GM19438 (cell line): ENCODE measurements around the gene IBA57.
"Not testable (repeated sequence)": the region's sequence is repeated elsewhere in the genome, so short reads cannot be mapped to it uniquely, and the experiment has no call there.

Experiments
- ATAC-seq: cut with Tn5 transposase; IDR thresholded peaks from one replicate; pipeline ENCODE4 v1.9.1; 2021; ENCODE audit warnings: low read depth; ENCODE audit not compliant: unreplicated experiment

The IBA57 gene

DNA sequence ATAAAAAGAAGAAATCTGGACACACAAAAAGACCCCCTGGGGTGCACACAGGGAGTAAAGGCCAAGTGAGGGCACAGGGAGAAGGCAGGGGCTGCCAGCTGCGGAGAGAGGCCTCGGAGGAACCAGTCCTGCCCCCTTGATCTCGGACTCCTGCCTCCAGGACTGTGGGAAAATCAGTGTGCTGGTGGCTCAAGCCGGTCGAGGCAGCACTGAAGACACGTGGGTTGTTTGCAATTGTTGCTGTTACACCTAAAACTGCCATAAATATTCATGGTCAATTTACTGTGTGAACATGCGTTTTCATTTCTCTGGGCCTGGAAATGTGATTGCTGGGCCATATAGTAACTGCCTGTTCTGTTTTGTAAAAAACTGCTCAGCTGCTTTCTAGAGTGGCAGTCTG, 18.5 kb downstream of the IBA57 start:
- no peak for ATAC-seq

DNA sequence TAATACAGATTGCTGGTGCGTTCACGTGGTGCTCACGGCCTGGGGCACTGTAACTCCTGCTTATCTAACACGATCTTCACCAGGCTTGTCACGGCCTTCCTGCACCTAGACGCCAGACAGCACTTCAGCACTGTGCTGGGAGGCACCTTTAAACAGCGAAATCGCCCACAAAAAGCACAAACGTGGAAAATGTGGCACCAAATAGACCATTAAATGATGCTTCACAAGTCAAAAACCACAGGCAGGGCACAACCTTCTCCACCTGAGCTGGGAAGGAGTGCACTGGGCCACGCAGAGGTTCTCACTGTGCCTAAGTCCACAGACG, 20.0 kb downstream of the IBA57 start:
- no peak for ATAC-seq

DNA sequence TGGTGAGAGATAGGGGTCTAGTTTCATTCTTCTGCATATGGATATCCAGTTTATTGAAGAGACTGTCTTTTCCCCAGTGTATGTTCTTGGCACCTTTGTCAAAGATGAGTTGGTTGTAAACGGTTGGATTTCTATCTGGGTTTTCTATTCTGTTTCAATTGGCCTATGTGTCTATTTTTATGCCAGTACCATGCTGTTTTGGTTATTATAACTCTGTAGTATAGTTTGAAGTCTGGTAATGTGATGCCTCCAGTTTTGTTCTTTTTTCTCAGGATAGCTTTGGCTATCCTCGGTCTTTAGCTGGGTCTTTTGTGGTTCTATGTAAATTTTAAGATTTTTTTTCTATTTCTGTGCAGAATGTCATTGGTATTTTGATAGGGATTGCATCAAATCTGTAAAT, 22.6 kb downstream of the IBA57 start:
- not testable (repeated sequence) for ATAC-seq

DNA sequence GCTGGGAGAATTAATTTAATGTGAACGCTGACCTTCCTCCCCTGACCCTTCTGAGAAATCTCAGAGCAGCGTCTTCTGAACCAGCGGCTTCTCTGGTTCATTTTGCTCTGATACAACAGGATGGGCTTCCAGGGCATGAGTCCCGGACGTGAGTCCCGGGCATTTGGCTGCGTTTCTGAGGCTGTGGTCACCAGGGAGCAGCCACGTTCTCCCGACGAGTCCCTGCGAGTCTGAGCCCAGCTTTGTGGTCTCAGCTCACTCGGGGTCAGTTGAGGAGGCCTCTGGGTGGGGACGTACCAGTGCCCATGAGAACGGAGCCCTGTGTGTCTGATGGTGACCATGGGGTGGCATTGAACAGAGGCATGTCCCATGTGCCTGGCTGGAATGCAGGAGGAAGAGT, 24.6 kb downstream of the IBA57 start:
- ATAC-seq, result no peak

GRCh38 chr1:228190778-228191177, 25.2 kb downstream of the IBA57 start:
- no peak for ATAC-seq

DNA sequence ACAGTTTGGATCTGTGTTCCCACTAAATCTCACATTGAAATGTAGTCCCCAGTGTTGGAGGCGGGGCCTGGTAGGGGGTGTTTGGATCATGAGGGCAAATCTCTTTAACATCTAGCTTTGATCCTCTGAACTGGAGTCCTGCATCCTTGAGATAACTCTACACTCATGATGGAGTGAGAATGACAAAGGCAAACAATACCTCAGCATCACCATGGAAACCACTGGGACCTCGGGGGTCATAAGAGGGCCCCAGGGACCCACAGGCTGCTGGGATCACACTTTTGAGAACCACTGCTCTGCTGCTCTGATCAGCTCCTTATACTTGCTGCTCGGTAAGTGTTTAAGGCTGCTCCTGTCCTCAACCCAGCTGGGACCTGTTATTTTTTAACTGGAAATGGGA, 28.8 kb downstream of the IBA57 start:
- ATAC-seq, result no peak

GRCh38 chr1:228194921-228195812, 29.6 kb downstream of the IBA57 start:
- no peak for ATAC-seq

DNA sequence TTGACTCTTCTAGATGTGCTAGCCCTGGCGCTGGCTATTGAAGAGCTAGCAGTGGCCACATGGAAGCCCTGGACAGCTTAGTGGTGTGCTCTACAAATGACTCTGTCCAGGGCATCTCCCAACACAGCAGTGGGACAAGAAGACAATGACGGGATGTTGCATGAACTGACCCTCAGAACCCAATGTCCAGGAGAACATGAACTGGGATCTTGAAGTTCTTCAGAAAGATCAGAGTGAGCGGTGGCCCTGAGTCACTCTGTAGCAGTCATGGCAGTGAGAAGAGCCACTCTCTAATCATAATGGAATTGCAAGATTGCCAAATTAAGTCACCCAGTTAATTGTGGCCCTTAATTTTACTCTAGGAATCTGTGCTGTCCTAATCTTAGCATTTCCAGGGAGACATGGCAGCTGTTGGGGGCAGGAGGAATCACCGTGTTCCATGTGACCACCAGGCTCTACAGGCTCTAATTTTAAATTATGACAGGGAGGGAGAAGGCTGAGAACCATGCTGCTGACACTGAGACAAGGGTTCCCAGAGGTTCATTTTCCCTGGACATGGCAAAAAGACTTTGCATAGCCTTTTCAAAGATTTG, 32.0 kb downstream of the IBA57 start:
- no peak for ATAC-seq

DNA sequence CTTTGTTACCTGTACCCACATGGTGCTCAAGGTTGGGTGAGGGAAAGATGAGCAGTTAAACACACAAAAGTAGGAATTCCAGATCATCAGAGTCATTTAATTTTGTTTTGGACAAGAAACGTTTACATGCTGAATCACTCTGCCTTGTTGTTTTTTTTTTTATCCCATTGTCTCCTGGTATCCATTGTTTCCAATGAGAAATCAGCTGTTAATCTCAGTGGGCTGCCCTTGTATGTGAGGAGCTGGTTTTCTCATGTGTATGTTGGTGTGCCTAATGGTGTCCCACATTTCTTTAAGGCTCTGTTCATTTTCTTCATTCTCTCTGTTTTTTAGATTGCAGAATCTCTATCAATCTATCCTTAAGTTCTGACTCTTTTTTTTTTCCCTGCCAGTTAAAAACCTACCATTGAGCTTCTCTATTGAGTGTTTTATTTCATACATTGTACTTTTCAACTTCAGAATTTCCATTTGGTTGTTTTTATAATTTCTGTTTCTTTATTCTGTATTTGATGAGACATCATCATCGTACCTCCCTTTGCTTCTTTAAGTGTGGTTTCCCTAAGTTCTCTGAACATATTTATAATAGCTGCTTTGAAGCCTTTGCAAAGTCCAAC, 33.5 kb downstream of the IBA57 start:
- no peak for ATAC-seq

DNA sequence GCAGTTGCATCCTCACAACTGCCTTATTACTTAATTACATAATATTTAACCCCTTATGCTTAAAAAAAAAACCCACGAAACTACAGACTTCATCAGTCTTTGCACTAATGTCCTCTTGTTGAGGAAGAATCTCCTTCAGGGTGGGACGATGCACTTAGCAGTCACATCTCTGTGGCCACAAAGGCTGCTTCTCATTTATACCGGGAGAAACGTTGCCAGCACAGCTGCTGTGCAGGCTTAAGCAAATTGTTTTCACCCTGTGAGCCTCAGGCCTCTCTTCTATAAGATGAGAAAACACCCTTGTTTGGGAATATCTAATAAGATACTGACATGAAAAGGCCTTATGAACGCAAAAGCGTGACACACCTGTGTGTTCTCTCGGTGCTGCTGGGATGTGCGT, 39.4 kb downstream of the IBA57 start:
- ATAC-seq, result no peak

DNA sequence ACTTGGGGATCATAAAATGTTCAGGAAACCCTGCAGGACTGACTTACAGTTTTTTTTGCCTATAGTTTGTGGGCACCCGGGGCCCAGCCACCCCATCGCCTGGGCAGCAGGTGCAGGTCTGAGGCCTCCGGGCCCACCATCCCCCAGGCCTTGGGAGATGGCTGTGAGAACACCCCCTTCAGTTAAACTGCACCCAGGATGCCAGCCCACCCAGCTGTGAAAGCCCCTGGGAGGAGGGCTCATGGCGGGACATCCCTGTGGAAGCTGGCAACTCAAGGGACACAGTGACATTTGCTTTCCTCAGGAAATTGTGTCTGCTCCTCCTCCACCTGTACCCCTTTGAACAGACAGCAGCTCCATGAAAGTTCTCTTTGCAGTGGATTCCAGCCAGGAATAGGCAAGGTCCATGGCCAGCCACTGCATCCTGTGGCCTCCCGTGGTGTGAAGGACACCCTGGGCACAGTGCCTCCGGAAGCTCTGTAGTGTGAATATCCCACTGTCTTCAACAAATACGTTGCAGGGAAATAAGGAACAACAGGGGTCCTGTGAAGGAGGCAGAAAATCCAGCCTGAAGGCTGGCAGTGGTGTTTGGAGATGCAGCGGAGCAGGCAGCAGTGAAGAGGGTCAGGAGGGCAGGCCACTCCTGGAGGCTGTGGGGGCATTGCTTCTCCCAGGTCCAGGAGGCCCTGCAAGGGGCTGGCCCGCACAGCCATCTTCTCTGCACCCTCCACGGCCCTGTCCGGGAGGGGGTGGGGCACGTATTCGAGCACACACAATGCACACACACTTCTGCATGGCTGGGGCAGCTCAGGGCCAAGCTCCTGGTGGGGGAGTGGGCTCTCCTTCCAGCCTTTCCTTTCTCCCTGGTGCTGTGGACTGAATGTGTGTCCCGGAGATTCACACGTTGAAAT, 40.2 kb downstream of the IBA57 start:
- ATAC-seq, result no peak

DNA sequence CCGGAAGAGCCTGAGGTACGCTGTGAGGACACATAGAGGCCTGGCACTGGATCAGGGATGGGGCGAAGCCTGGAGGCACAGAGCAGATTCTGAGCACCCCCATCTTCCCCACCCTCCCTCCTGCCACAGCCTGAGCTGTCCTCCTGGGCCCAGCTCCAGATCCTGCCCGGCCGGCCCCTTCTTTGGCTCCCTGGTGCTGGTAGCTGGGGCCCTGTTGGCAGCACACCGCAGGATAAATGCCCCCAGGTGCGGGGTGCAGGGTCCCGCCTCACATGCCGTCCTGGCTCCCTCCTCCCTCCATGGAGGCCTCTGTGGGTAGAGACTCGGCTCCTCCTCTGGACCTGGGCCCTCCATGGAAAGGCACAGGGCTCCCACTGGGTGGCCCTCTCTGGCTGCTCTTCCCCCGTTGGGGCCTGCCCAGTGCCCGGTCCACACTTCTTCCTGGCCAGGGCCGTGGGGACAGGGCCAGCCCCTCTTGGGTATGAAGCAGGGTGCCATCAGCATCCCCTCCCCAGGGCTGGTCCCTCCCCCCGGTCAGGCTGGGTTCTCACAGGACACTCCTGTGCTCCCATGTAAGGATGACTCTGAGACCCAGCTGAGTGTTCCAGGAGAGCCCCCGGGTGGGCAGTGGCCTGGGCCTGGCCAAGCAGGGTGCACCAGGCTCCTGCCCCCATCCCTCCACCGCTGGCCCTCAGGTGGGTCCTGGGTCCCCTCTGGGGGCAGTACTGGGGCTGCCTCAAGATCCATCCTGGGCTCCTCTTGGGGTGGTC, 41.2 kb downstream of the IBA57 start:
- no peak for ATAC-seq

GRCh38 chr1:228207381-228207810, 41.8 kb downstream of the IBA57 start:
- ATAC-seq, result no peak

- no peak for ATAC-seq
Measured at GRCh38 chr1:228207851-228208821, 42.5 kb downstream of the IBA57 start, which contains the start of gene OBSCN. OBSCN (plus strand) TSS chr1:228208044; CDS start chr1:228211784, 3,740 bp downstream.

DNA sequence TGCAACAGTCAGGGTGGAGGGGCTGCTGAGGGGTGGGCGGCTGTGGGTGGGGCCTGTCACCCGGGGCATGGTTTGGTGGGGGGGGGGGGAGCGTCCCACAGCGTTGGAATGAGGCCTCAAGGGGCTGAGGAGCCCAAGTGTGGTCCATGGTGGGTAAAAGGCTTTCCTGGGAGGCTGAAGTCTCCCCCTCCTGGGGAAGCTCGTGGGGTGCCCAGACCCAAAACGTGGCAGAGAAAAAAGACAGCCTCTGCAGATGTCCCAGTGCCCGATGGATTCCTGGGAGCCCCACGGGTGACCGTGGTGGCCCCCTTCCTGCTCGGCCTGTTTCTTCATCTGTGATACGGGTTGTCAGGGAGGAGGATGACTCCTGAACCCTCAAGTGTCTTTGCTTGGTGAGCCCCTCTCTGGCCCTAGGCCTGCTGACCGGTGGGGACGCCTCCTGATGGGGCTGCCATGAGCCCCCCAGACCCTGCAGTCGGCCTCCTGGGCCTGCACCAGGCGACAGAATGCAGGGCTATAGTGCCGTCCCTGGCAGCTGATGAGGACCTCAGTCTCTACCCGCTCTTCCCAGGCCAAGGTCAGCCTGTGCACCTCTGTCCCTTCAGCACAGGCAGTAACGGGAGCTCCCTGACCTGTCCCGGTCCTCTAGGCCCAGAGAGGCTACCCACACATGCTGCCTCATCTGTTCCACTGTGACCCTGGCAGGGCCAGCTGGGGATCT, 43.4 kb downstream of the IBA57 start:
- no peak for ATAC-seq

- ATAC-seq, result no peak
Measured at GRCh38 chr1:228209657-228210056, 44.1 kb downstream of the IBA57 start.

GRCh38 chr1:228210076-228210651, 44.6 kb downstream of the IBA57 start:
- ATAC-seq, result no peak
